Gastroesophageal sphincter (tissue), 3 donors: ENCODE results near the gene MYCBP.
"Not testable (repeated sequence)": the region's sequence is repeated elsewhere in the genome, so short reads cannot be mapped to it uniquely, and the experiment has no call there.

Source experiments
- EP300 ChIP-seq: sonication (generic); formaldehyde crosslinking; IDR thresholded peaks from one replicate; pipeline ENCODE4 v1.6.1; 2017; ENCODE audit warnings: antibody characterized with exemption, mild to moderate bottlenecking
- POLR2A ChIP-seq, 2 donors: fragments of 450-650 bp; IDR thresholded peaks; one replicate each; pipeline ENCODE4 v1.6.1; 2017; ENCODE audit warnings: antibody characterized with exemption in 2 of 2, mild to moderate bottlenecking in 2 of 2, moderate library complexity in 1 of 2
- POLR2AphosphoS5 ChIP-seq: sonication (generic); formaldehyde crosslinking; IDR thresholded peaks from one replicate; pipeline ENCODE4 v1.6.1; 2017; ENCODE audit warnings: antibody characterized with exemption
- TF ChIP-seq, protein P1 (sequence below), 4 experiments: fragments of 200-600 bp in 2 of 4; fragments of 450-650 bp in 2 of 4; sonication (generic) in 1 of 4; IDR thresholded peaks; one replicate each; pipeline ENCODE4 v1.5.1; 2017 to 2019; ENCODE audit warnings: antibody characterized with exemption in 4 of 4, mild to moderate bottlenecking in 2 of 4, moderate library complexity in 2 of 4

DNA sequence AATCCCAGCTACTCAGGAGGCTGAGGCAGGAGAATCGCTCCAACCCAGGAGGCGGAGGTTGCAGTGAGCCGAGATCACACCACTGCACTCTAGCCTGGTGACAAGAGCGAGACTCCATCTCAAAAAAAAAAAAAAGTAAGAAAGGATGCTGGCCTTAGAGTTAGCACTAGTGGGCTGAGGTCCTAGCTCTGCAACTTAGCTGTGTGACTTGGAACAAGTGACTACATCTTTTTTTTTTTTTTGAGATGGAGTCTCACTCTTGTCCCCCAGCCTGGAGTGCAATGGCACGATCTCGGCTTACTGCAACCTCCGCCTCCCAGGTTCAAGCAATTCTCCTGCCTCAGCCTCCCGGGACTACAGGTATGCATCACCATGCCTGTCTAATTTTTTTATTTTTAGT, 41.8 kb upstream of the MYCBP start:
- not testable (repeated sequence) for TF ChIP-seq POLR2AphosphoS5; POLR2A (IDR thresholded peaks at IDR 0.05); EP300
- TF ChIP-seq, protein P1, sequence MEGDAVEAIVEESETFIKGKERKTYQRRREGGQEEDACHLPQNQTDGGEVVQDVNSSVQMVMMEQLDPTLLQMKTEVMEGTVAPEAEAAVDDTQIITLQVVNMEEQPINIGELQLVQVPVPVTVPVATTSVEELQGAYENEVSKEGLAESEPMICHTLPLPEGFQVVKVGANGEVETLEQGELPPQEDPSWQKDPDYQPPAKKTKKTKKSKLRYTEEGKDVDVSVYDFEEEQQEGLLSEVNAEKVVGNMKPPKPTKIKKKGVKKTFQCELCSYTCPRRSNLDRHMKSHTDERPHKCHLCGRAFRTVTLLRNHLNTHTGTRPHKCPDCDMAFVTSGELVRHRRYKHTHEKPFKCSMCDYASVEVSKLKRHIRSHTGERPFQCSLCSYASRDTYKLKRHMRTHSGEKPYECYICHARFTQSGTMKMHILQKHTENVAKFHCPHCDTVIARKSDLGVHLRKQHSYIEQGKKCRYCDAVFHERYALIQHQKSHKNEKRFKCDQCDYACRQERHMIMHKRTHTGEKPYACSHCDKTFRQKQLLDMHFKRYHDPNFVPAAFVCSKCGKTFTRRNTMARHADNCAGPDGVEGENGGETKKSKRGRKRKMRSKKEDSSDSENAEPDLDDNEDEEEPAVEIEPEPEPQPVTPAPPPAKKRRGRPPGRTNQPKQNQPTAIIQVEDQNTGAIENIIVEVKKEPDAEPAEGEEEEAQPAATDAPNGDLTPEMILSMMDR (IDR thresholded peaks at IDR 0.05), result not testable (repeated sequence)
